Suppressor macrophage (primary cell): ENCODE measurements around the gene DSEL.

Source experiments
- DNase-seq, 4 experiments: peaks; one replicate each; pipeline ENCODE4 v3.0.0-alpha.2; 2020 to 2022
- total RNA-seq, 17 experiments: gene quantifications; one replicate each; lab custom pipeline; 2026; ENCODE audit warnings: mixed read lengths in 6 of 17, inconsistent platforms in 3 of 17; lab: John Stamatoyannopoulos, UW

Gene DSEL
- 0.18 to 4.3 (median 0.56) reads per million in 17 experiments for total RNA-seq

DNA sequence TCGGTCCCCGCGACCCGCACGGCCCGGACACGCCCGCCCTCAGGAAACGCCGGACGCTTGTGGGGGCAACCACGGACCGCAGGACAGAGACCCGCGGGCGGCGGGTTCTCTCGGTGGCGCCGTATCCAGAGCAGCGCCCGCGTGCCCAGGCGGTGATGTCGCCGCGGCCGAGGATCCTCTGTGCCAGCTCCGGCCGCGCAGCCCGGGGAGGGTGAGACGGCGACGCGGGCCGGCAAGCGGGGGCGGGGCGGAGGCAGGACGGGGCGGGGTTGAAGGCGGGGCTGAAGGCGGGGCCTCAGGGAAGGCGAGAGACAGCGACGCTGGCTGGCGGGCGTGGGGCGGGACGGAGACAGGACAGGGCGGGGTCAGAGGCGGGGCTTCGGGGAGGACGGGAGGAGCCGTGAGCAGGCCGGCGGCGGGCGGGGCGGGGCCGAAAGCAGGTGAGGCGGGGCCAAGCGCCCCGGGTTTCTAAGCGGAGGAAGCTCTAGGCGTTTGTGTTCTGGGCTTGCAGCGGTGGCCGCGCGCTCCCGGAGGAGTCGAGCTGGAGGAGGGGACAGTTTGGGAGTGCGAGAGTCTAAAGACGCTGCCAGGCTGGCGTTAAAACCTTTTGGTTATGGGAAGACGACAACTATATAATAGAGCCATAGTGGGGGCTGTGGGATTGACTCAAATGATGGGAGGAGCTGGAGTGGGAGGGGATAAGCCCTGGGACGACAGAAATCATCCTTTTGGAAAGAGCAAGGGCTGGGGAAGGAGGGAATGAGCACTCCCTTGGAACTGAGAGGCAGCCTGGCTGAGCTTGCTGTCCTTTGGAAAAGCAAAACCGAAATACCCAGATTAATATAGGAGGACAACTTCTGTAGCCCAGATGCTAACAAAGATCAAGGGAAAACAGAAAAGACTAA lies at the start of gene DSEL:
Gene DSEL (minus strand): TSS at position 182 of the 905 bp plus-strand sequence. CDS start 2,112 bp downstream, outside the sequence.
- peak; percentile 94 to 99 (median 97) for DNase-seq

- no peak for DNase-seq
Measured at GRCh38 chr18:67553437-67553836, 36.9 kb upstream of the DSEL start.

GRCh38 chr18:67550872-67551520 lies 34.5 kb upstream of the DSEL start:
- DNase-seq = no peak

- DNase-seq = no peak
Measured at GRCh38 chr18:67549946-67550345, 33.4 kb upstream of the DSEL start.

- no peak for DNase-seq
Measured at GRCh38 chr18:67545681-67546080, 29.2 kb upstream of the DSEL start.

DNA sequence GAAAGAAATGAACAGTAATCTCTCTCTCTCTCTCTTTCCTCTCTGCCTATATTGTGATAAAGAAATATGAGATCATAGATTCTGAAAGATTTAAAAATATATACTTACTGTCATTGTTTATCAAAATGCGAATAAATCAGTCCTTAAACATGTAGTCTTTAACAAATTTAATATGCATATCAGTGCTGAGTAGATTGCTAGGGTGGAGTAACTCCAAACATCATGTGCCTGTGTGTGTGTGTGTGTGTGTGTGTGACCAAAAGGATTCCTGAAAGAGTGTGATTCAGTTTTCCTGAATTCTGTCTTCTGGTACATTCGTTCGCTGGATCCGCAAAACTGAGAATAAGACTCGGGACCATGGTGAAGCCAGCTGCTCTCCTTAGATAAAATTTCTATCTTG lies 24.0 kb upstream of the DSEL start:
- no peak for DNase-seq

DNA sequence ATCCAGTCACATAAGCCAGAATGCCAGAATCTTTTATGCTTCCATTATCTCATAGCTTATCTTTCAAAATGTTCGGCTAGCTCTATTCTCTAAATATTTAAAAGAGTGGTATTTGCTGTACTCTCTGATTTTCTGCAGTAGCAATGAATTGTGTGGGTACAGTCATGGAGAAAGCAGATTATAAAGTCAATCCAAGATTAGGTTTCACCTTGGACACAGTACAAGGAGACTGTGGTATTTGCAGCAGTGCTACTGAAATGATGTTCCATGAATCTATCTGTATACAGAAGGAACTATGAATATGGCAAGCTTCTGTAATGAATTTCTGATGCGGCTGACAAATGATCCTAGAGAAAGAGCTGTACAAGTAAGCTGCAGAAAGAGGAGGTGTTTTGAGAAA lies 15.4 kb upstream of the DSEL start:
- no peak for DNase-seq

- DNase-seq = no peak
Measured at GRCh38 chr18:67525328-67526099, 9.0 kb upstream of the DSEL start.

DNA sequence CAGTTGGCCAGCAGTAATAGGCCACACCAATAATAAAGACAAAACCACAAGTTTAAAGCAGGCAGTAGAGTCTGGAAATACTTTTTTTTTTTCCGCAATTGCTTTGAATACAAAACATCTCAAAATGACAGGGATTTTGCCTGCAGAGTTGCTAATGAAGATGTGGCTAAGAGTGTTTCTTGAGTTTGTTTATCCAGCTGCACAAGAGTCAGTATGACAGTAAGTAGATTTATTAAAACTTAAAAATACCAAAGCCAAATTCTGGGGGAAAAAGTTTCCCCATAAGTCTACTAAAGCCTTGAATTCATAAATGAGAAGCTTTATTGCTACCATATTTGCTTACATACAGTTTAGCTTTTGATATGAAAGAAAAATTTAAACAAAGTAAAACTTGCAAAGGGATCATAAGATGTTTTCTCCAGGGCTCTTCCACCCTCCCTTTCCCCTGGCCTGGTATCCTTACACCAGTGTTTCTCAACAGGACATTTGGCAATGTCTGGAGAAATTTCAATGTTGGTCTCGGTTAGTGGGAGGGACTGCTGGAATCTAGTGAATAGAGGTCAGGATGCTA lies 3.9 kb upstream of the DSEL start:
- DNase-seq = no peak

- DNase-seq = no peak
Measured at GRCh38 chr18:67519592-67519991, 3.1 kb upstream of the DSEL start.

DNA sequence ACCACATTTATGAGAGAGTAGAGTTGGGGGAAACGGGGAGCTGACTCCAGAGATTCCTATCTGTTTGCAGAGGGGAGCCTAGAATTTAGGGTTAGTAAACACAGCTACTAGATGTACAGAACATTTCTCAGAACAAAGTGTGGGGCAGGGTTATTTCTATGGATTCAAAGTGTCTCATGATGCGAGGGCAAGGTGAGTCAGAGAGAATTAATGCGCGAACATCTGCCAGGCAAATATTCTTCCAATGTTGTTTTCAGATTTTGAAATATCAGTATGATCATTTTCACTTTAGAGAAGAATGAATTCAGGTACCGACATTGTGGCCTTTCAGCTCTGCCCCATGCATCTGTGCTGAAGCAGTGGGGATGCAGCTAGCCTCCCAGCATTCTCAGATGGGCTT lies 2.0 kb upstream of the DSEL start:
- DNase-seq = no peak

GRCh38 chr18:67517444-67517765 lies 885 bp upstream of the DSEL start:
- DNase-seq = no peak

DNA sequence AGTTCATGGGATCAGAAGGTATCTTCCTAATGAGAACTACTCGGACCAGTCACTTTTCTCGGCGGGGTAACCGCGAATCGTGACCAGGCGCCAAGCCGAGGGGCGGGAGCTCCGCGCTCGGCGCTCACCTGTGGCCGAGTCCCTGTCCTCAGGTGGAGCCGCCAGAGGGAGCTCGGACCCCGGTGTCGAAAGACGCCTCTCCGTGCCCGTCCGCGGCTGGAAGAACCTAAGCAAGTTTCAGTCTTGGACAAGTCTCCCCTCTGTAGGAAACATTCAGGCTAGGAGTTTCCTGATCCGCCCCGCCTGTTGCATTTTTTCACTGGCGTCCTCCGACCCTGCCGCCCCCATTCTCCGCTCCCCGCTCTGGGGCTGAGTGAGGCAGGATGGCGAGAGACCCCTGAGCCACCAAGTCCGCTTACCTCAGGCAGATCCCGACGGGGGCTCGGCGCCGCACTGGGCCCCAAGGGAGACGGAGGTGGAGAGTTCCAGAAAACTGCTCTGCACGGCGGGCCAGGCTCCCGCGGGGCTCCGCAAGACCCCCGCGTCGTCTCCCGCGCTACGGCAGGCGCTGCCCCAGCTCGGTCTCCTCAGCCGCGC lies 480 bp downstream of the DSEL start:
- peak; percentile 7 to 41 (median 26) for DNase-seq

GRCh38 chr18:67514901-67515540 lies 1.5 kb downstream of the DSEL start:
- no peak for DNase-seq

GRCh38 chr18:67514465-67514864 lies 2.1 kb downstream of the DSEL start:
- no peak for DNase-seq

DNA sequence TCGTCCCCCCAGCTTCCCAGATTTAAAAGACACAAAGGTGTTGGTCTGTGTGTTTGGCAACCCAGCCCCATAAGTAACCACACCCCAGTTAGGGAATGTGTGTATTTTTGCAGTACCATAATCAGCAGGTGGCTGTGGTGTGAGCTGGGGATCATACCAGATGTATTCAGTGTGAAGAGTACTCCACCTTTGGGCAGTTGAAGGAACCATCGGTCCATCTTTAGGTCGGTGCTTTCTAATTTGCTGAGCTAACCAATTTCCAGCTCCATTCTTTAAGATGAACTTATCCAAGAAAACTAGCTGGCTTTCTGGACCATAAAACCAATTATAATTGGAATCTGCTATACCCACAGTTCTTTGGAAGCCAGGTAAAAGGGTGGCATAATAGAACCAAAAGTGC lies 3.2 kb downstream of the DSEL start:
- DNase-seq = no peak

- no peak for DNase-seq
Measured at GRCh38 chr18:67511840-67512239, 4.7 kb downstream of the DSEL start.

DNA sequence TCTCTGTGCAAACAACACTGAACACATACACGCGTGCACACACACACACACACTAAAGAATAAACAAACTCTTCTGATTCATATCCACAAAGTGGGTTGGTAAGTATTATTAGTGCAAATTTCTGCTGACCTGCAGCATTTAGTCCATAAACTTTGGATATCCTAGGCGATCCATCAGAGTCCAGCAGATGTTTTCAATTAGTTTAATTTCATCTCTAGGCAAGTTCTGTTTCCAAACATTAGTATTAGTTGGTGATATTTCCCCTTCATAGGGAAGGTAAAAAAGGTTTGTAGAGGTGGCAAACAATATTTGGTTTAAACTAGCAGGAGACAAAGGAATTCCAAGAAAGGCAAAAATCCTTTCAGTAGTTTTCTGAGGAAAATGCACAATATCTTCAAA lies 5.7 kb downstream of the DSEL start:
- DNase-seq = no peak

DNA sequence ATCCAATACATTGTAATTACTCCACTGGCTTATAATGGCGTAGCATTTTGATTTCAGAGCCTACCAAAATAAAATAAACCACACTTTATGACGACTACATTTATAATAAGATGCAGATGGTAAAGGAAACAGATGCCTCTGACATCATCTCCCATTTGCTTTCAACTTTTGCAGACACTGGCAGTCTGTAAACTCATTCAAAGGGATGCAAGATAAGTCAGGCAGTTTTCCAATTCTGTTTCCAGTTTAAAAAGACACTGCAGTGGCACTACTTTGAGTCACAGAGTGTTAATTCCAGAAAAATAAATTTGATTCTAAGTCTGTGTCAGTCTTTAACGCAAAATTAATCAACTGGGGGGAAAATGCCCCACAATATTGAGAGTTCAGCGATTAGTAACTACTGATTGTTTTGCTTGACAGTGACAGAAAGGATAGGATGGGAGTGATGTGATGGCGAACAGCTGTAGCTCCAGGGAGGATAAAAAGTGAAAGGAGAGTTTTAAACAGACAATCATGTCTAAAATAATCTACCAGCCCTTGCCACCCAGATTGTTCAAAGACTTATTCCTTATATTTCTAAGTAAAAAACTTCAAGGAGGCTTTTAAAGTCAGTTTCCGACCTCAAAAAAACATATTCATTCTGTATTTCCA lies 6.7 kb downstream of the DSEL start:
- DNase-seq = no peak

GRCh38 chr18:67508146-67508545 lies 8.4 kb downstream of the DSEL start:
- DNase-seq = no peak

GRCh38 chr18:67504739-67505138 lies 11.8 kb downstream of the DSEL start:
- DNase-seq = no peak
